ENCODE data around the gene COPG1.

DNA sequence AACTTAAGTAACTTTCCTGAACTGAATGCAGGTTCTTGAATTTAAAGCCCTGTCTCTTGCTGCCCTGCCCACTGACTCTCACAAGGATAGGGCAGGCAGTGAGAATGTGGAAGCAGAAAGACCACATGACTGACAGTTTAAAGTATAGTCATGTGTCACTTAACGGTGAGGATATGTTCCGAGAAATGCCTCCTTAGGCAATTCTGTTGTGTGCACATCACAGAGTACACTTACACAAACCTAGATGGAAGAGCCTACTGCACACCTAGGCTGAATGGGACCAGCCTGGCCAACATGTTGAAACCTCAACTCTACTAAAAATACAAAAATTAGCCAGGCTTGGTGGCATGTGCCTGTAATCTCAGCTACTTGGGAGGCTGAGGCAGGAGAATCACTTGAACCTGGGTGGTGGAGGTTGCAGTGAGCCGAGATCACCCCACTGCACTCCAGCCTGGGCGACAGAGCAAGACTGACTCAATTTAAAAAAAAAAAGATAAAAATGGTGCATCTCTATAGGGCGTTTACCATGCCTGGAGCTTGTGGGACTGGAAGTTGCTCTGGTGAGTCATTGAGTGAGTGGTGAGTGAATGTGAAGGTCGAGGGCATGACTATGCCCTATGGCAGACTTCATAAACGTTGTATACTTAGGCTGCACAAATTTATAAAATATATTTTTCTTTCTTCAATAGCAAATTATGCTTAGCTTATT is 18.9 kb upstream of the COPG1 start:
- TF ChIP-seq POLR2A (IDR thresholded peaks at IDR 0.05; ENCODE audit: low read length) (peak; percentile 38), GATA1 (IDR thresholded peaks at IDR 0.05; ENCODE audit: low read depth, low read length) (no peak)

Data from erythroblast (primary cell).